Keratinocyte (primary cell): ENCODE measurements around the gene LMO2. TPM values are rescaled to one million over a fixed set of nuclear protein-coding genes. Genes with fewer than 3 reads are reported as not detected.

Source experiments
- DNase-seq: peaks from one replicate; pipeline ENCODE4 v3.0.0-alpha.2; 2011; ENCODE audit warnings: low read depth, missing footprints, low spot score
- FAIRE-seq: peaks from 2 replicates; lab custom pipeline; 2011; peaks lifted over from hg19 to GRCh38; lab: Jason Lieb, UNC
- H2AFZ ChIP-seq: 2 replicates; pipeline ENCODE4 v1.6.0; 2012; ENCODE audit warnings: low read length, control low read depth, inconsistent platforms; ENCODE audit not compliant: control insufficient read depth
- H3K27ac ChIP-seq: 2 replicates; pipeline ENCODE4 v1.5.1; 2011; ENCODE audit warnings: low read length; ENCODE audit not compliant: control insufficient read depth, insufficient read depth
- H3K27me3 ChIP-seq: 3 replicates; pipeline ENCODE4 v1.6.0; 2011; ENCODE audit warnings: low read length; ENCODE audit not compliant: control insufficient read depth, insufficient read depth; ENCODE audit errors: extremely low read depth
- H3K36me3 ChIP-seq, 2 experiments: 2 replicates in 1 of 2; 3 replicates in 1 of 2; pipeline ENCODE4 v1.5.1; 2011; ENCODE audit warnings: low read length in 2 of 2, mild to moderate bottlenecking in 1 of 2; ENCODE audit not compliant: control insufficient read depth in 2 of 2, insufficient read depth in 2 of 2; ENCODE audit errors: extremely low read depth in 1 of 2
- H3K4me1 ChIP-seq: 3 replicates; pipeline ENCODE4 v1.5.1; 2011; ENCODE audit warnings: low read length; ENCODE audit not compliant: control insufficient read depth, insufficient read depth; ENCODE audit errors: extremely low read depth
- H3K4me2 ChIP-seq: 3 replicates; pipeline ENCODE4 v1.6.0; 2011; ENCODE audit warnings: low read depth, low read length; ENCODE audit not compliant: control insufficient read depth, insufficient read depth; ENCODE audit errors: extremely low read depth
- H3K4me3 ChIP-seq, 3 experiments: fragments of 200-600 bp in 1 of 3; sonication (generic) in 1 of 3; 2 replicates in 2 of 3; 3 replicates in 1 of 3; pipeline ENCODE4 v1.5.1; 2011 to 2016; ENCODE audit warnings: low read length in 3 of 3, mild to moderate bottlenecking in 3 of 3, control low read depth in 2 of 3, inconsistent platforms in 1 of 3, low read depth in 1 of 3, mixed read lengths in 1 of 3, mixed run types in 1 of 3, moderate library complexity in 1 of 3; ENCODE audit not compliant: control insufficient read depth in 2 of 3, insufficient read depth in 2 of 3; ENCODE audit errors: extremely low read depth in 1 of 3
- H3K79me2 ChIP-seq: 2 replicates; pipeline ENCODE4 v1.6.0; 2012; ENCODE audit warnings: low read length; ENCODE audit not compliant: control insufficient read depth, insufficient read depth
- H3K9ac ChIP-seq: 3 replicates; pipeline ENCODE4 v1.6.0; 2011; ENCODE audit warnings: low read length; ENCODE audit not compliant: control insufficient read depth, insufficient read depth; ENCODE audit errors: extremely low read depth
- H3K9me1 ChIP-seq: 3 replicates; pipeline ENCODE4 v1.6.0; 2011; ENCODE audit warnings: low read length; ENCODE audit not compliant: control insufficient read depth, insufficient read depth; ENCODE audit errors: extremely low read depth
- H3K9me3 ChIP-seq: 2 replicates; pipeline ENCODE4 v1.5.1; 2012; ENCODE audit warnings: low read depth, low read length; ENCODE audit not compliant: control insufficient read depth
- H4K20me1 ChIP-seq: 3 replicates; pipeline ENCODE4 v1.6.0; 2011; ENCODE audit warnings: low read length; ENCODE audit not compliant: control insufficient read depth, insufficient read depth; ENCODE audit errors: extremely low read depth
- CTCF ChIP-seq, 3 experiments: IDR thresholded peaks in 1 of 3; conservative IDR thresholded peaks in 1 of 3; optimal IDR thresholded peaks in 1 of 3; 2 replicates in 2 of 3; 3 replicates in 1 of 3; pipeline versions ENCODE3 to v1.5.1; 2011; ENCODE audit warnings: low read length in 3 of 3, mild to moderate bottlenecking in 3 of 3, moderate library complexity in 2 of 3, control low read depth in 1 of 3, inconsistent platforms in 1 of 3; ENCODE audit not compliant: insufficient read depth in 2 of 3; ENCODE audit errors: extremely low read depth in 1 of 3
- EZH2 ChIP-seq: IDR thresholded peaks from one replicate; pipeline ENCODE4 v1.6.1; 2012; ENCODE audit warnings: inconsistent platforms, mild to moderate bottlenecking, low read length, moderate library complexity
- dilution Hi-C: fragments of 300-500 bp; cut with MboI; formaldehyde crosslinking; loops from one replicate; pipeline ENCODE4 v1.7.0; 2020; ENCODE audit warnings: low sequenced_read_pairs; ENCODE audit not compliant: extremely low pct_ligation_motif_present
- polyA plus RNA-seq, 5 experiments: library from polyadenylated mRNA; depleted of rRNA in 3 of 5; stranded (reverse) in 3 of 5; stranded (forward) in 1 of 5; unstranded in 1 of 5; fragments of >200 nt; gene quantifications; 1 replicate in 1 of 5; 2 replicates in 3 of 5; 3 replicates in 1 of 5; pipeline versions ENCODE4 v1.2.1 to v1.2.3, GENCODE V29; 2011 to 2012; ENCODE audit warnings: missing spikeins in 2 of 5, low read depth in 1 of 5, low replicate concordance in 1 of 5

Gene LMO2
- polyA plus RNA-seq, 1 donor (not counting 4 experiments of a cell fraction or from before 2014, with no cell fraction given), result 1.1 TPM

- Histone ChIP-seq H3K36me3 (no peaks in the 10 kb centered on the region), H3K4me1 (peaks cover 18% of the 10 kb centered on the region), H3K4me2 (peak overlapping the region; percentile 100), H3K9ac (peak overlapping the region; percentile 66), H3K27me3 (peaks cover 6% of the 10 kb centered on the region), H3K9me1 (no peaks in the 10 kb centered on the region), H3K4me3 (peak overlapping the region; percentile 37 to 82 (median 70)), H4K20me1 (no peaks in the 10 kb centered on the region), H3K9me3 (no peaks in the 10 kb centered on the region), H2AFZ (peak overlapping the region; percentile 91), H3K27ac (no peak overlapping the region), H3K79me2 (no peaks in the 10 kb centered on the region)
- no peak for FAIRE-seq
- TF ChIP-seq EZH2, result no peak
- TF ChIP-seq CTCF (optimal IDR thresholded peaks at IDR 0.05 in 1 of 3, IDR thresholded peaks at IDR 0.05 in 1 of 3, conservative IDR thresholded peaks at IDR 0.05 in 1 of 3; ENCODE audit: extremely low read depth in 1 of 3, insufficient read depth in 2 of 3, low read length in 3 of 3), result no peak
- DNase-seq, result no peak
- dilution Hi-C loops, result no loop called here
These were observed 63.1 kb downstream of the LMO2 start for GRCh38 chr11:33828604-33829429.

GRCh38 chr11:33827206-33827605 is 64.7 kb downstream of the LMO2 start:
- no peaks in the 10 kb centered on the region for H3K79me2 ChIP-seq
- H3K27ac ChIP-seq, result no peak overlapping the region
- H4K20me1 ChIP-seq, result no peaks in the 10 kb centered on the region
- TF ChIP-seq EZH2 (no peak), CTCF (optimal IDR thresholded peaks at IDR 0.05 in 1 of 3, IDR thresholded peaks at IDR 0.05 in 1 of 3, conservative IDR thresholded peaks at IDR 0.05 in 1 of 3; ENCODE audit: extremely low read depth in 1 of 3, insufficient read depth in 2 of 3, low read length in 3 of 3) (no peak)
- no peak overlapping the region for H3K4me2 ChIP-seq
- no peak overlapping the region for H2AFZ ChIP-seq
- DNase-seq (no peak), FAIRE-seq (no peak)
- H3K4me3 ChIP-seq, result no peak overlapping the region
- peaks cover 18% of the 10 kb centered on the region for H3K4me1 ChIP-seq
- dilution Hi-C loops, result no loop called here
- H3K9me3 ChIP-seq, result no peaks in the 10 kb centered on the region
- H3K9ac ChIP-seq, result no peak overlapping the region
- no peaks in the 10 kb centered on the region for H3K9me1 ChIP-seq
- peaks cover 8% of the 10 kb centered on the region for H3K27me3 ChIP-seq
- H3K36me3 ChIP-seq, result no peaks in the 10 kb centered on the region
